GM23338 (cell line): ENCODE measurements around the gene POMT2. TPM values are rescaled to one million over a fixed set of nuclear protein-coding genes. Genes with fewer than 3 reads are reported as not detected.

Experiments used
- ATAC-seq: fragments of 200-7000 bp; cut with Tn5 transposase; 3 replicates; pipeline ENCODE4 v1.9.1; 2020
- DNase-seq: peaks from one replicate; pipeline ENCODE4 v3.0.0-alpha.2; 2015; ENCODE audit warnings: low spot score
- H2AFZ ChIP-seq: fragments of 200-600 bp; sonication (generic); 2 replicates; pipeline ENCODE4 v1.8.0; 2016; ENCODE audit warnings: antibody characterized with exemption, mild to moderate bottlenecking, moderate library complexity
- H3F3A ChIP-seq: fragments of 200-600 bp; sonication (generic); replicated peaks from 2 replicates; pipeline ENCODE4 v1.8.0; 2017; ENCODE audit warnings: antibody characterized with exemption, mixed run types, low read depth
- H3K27ac ChIP-seq: fragments of 200-600 bp; sonication (generic); 2 replicates; pipeline ENCODE4 v1.6.1; 2016; ENCODE audit warnings: low read depth
- H3K27me3 ChIP-seq: fragments of 200-600 bp; sonication (generic); 2 replicates; pipeline ENCODE4 v1.8.0; 2016; ENCODE audit warnings: mild to moderate bottlenecking, mixed run types, moderate library complexity; ENCODE audit not compliant: insufficient read depth
- H3K36me3 ChIP-seq: fragments of 200-600 bp; sonication (generic); 2 replicates; pipeline ENCODE4 v1.8.0; 2016; ENCODE audit warnings: mild to moderate bottlenecking; ENCODE audit not compliant: insufficient read depth
- H3K4me1 ChIP-seq: fragments of 200-600 bp; sonication (generic); 2 replicates; pipeline ENCODE4 v1.8.0; 2016; ENCODE audit warnings: mild to moderate bottlenecking, moderate library complexity; ENCODE audit not compliant: insufficient read depth
- H3K4me2 ChIP-seq: fragments of 200-600 bp; sonication (generic); 2 replicates; pipeline ENCODE4 v1.7.1; 2017; ENCODE audit warnings: mixed run types
- H3K4me3 ChIP-seq: fragments of 200-600 bp; sonication (generic); 2 replicates; pipeline ENCODE4 v1.6.1; 2016; ENCODE audit warnings: mixed run types
- H3K79me2 ChIP-seq: fragments of 200-600 bp; sonication (generic); replicated peaks from 2 replicates; pipeline ENCODE4 v1.8.0; 2017; ENCODE audit warnings: mild to moderate bottlenecking; ENCODE audit not compliant: insufficient read depth
- H3K9me2 ChIP-seq: fragments of 200-600 bp; sonication (generic); 2 replicates; pipeline ENCODE4 v1.8.0; 2017; ENCODE audit not compliant: insufficient read depth
- H4K20me1 ChIP-seq: fragments of 200-600 bp; sonication (generic); replicated peaks from 2 replicates; pipeline ENCODE4 v1.8.0; 2017; ENCODE audit warnings: mild to moderate bottlenecking; ENCODE audit not compliant: insufficient read depth
- H3K27ac Mint-ChIP-seq: 2 replicates; pipeline ENCODE4 v1.8.0; 2020; ENCODE audit warnings: inconsistent platforms, mild to moderate bottlenecking, moderate library complexity, mixed read lengths
- H3K27me3 Mint-ChIP-seq: 3 replicates; pipeline ENCODE4 v1.8.0; 2022; ENCODE audit warnings: low read depth, mild to moderate bottlenecking, moderate library complexity, mixed read lengths, inconsistent platforms; ENCODE audit not compliant: insufficient read depth, poor library complexity
- H3K36me3 Mint-ChIP-seq: 3 replicates; pipeline ENCODE4 v1.8.0; 2021; ENCODE audit warnings: low read depth, mild to moderate bottlenecking, inconsistent platforms, moderate library complexity, mixed read lengths
- H3K4me1 Mint-ChIP-seq: 3 replicates; pipeline ENCODE4 v1.8.0; 2020; ENCODE audit warnings: mild to moderate bottlenecking, inconsistent platforms, mixed read lengths
- H3K4me3 Mint-ChIP-seq: 3 replicates; pipeline ENCODE4 v1.8.0; 2021; ENCODE audit warnings: moderate library complexity, mild to moderate bottlenecking, inconsistent platforms, mixed read lengths
- H3K9me3 Mint-ChIP-seq: 3 replicates; pipeline ENCODE4 v1.8.0; 2020; ENCODE audit warnings: moderate library complexity, mild to moderate bottlenecking, inconsistent platforms, mixed read lengths
- EZH2 ChIP-seq: fragments of 200-600 bp; sonication (generic); IDR thresholded peaks from one replicate; pipeline ENCODE4 v1.8.0; 2017; ENCODE audit warnings: antibody characterized with exemption, mild to moderate bottlenecking, low read depth; ENCODE audit not compliant: unreplicated experiment
- ZNF114 ChIP-seq: fragments of 250-450 bp; sonication (Bioruptor Pico); IDR thresholded peaks from 2 replicates; pipeline ENCODE4 v1.5.0; 2020; ENCODE audit warnings: mild to moderate bottlenecking, moderate library complexity
- ZNF331 ChIP-seq: fragments of 250-450 bp; sonication (Bioruptor Pico); IDR thresholded peaks from 2 replicates; pipeline ENCODE4 v1.5.0; 2020; ENCODE audit warnings: low read depth, mild to moderate bottlenecking, moderate library complexity
- polyA plus RNA-seq: library from polyadenylated mRNA; unstranded; fragments of >200 nt; fragmentation: Nextera tagmentation; extraction: Ambion mirVana; gene quantifications from 2 replicates; pipeline ENCODE4 v1.2.1, GENCODE V29; 2016
- total RNA-seq: library from RNA; depleted of rRNA; stranded (reverse); fragments of >200 nt; shearing (Covaris generic); gene quantifications from 2 replicates; pipeline ENCODE4 v1.2.3, GENCODE V29; 2014
- TF ChIP-seq, protein P1 (sequence below): IDR thresholded peaks from one replicate; pipeline ENCODE4 v1.6.1; 2018; ENCODE audit warnings: antibody characterized with exemption; ENCODE audit not compliant: unreplicated experiment
- TF ChIP-seq, protein P2 (sequence below): fragments of 250-450 bp; sonication (Bioruptor Pico); IDR thresholded peaks from 2 replicates; pipeline ENCODE4 v1.5.0; 2020; ENCODE audit warnings: mild to moderate bottlenecking, moderate library complexity
- TF ChIP-seq, protein P3 (sequence below), 2 experiments: fragments of 200-600 bp in 1 of 2; sonication (generic) in 1 of 2; conservative IDR thresholded peaks; 2 replicates each; pipeline versions ENCODE4 v1.5.1 to v1.6.1; 2016 to 2017; ENCODE audit warnings: antibody characterized with exemption in 2 of 2, low read depth in 2 of 2, mild to moderate bottlenecking in 2 of 2, moderate library complexity in 1 of 2

Gene POMT2
- total and polyA plus RNA-seq, 2 experiments from 2014 or later, result 24.3 to 29.9 TPM

- H3K27ac Mint-ChIP-seq, result no peak overlapping the region
- Histone ChIP-seq H3K4me2 (no peak overlapping the region), H3K27ac (no peak overlapping the region), H3K4me1 (no peaks in the 10 kb centered on the region), H2AFZ (no peak overlapping the region), H3K4me3 (no peak overlapping the region), H4K20me1 (no peaks in the 10 kb centered on the region; the same call in 1 of the 2 replicates), H3K36me3 (no peaks in the 10 kb centered on the region; the same call in 1 of the 2 replicates), H3K79me2 (no peaks in the 10 kb centered on the region), H3K27me3 (no peaks in the 10 kb centered on the region), H3F3A (no peaks in the 10 kb centered on the region; the same call in 1 of the 2 replicates), H3K9me2 (no peaks in the 10 kb centered on the region)
- DNase-seq (peak; percentile 97), ATAC-seq (peak; percentile 94)
- peaks cover 2% of the 10 kb centered on the region; the same call in 1 of the 3 replicates for H3K4me1 Mint-ChIP-seq
- H3K27me3 Mint-ChIP-seq, result peaks cover 1% of the 10 kb centered on the region
- no peaks in the 10 kb centered on the region; the same call in 2 of the 3 replicates for H3K9me3 Mint-ChIP-seq
- TF ChIP-seq ZNF114 (CRISPR knock-in tag) (no peak), ZNF331 (no peak), EZH2 (no peak)
- TF ChIP-seq, protein P1, sequence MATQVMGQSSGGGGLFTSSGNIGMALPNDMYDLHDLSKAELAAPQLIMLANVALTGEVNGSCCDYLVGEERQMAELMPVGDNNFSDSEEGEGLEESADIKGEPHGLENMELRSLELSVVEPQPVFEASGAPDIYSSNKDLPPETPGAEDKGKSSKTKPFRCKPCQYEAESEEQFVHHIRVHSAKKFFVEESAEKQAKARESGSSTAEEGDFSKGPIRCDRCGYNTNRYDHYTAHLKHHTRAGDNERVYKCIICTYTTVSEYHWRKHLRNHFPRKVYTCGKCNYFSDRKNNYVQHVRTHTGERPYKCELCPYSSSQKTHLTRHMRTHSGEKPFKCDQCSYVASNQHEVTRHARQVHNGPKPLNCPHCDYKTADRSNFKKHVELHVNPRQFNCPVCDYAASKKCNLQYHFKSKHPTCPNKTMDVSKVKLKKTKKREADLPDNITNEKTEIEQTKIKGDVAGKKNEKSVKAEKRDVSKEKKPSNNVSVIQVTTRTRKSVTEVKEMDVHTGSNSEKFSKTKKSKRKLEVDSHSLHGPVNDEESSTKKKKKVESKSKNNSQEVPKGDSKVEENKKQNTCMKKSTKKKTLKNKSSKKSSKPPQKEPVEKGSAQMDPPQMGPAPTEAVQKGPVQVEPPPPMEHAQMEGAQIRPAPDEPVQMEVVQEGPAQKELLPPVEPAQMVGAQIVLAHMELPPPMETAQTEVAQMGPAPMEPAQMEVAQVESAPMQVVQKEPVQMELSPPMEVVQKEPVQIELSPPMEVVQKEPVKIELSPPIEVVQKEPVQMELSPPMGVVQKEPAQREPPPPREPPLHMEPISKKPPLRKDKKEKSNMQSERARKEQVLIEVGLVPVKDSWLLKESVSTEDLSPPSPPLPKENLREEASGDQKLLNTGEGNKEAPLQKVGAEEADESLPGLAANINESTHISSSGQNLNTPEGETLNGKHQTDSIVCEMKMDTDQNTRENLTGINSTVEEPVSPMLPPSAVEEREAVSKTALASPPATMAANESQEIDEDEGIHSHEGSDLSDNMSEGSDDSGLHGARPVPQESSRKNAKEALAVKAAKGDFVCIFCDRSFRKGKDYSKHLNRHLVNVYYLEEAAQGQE, result no peak
- TF ChIP-seq, protein P2, sequence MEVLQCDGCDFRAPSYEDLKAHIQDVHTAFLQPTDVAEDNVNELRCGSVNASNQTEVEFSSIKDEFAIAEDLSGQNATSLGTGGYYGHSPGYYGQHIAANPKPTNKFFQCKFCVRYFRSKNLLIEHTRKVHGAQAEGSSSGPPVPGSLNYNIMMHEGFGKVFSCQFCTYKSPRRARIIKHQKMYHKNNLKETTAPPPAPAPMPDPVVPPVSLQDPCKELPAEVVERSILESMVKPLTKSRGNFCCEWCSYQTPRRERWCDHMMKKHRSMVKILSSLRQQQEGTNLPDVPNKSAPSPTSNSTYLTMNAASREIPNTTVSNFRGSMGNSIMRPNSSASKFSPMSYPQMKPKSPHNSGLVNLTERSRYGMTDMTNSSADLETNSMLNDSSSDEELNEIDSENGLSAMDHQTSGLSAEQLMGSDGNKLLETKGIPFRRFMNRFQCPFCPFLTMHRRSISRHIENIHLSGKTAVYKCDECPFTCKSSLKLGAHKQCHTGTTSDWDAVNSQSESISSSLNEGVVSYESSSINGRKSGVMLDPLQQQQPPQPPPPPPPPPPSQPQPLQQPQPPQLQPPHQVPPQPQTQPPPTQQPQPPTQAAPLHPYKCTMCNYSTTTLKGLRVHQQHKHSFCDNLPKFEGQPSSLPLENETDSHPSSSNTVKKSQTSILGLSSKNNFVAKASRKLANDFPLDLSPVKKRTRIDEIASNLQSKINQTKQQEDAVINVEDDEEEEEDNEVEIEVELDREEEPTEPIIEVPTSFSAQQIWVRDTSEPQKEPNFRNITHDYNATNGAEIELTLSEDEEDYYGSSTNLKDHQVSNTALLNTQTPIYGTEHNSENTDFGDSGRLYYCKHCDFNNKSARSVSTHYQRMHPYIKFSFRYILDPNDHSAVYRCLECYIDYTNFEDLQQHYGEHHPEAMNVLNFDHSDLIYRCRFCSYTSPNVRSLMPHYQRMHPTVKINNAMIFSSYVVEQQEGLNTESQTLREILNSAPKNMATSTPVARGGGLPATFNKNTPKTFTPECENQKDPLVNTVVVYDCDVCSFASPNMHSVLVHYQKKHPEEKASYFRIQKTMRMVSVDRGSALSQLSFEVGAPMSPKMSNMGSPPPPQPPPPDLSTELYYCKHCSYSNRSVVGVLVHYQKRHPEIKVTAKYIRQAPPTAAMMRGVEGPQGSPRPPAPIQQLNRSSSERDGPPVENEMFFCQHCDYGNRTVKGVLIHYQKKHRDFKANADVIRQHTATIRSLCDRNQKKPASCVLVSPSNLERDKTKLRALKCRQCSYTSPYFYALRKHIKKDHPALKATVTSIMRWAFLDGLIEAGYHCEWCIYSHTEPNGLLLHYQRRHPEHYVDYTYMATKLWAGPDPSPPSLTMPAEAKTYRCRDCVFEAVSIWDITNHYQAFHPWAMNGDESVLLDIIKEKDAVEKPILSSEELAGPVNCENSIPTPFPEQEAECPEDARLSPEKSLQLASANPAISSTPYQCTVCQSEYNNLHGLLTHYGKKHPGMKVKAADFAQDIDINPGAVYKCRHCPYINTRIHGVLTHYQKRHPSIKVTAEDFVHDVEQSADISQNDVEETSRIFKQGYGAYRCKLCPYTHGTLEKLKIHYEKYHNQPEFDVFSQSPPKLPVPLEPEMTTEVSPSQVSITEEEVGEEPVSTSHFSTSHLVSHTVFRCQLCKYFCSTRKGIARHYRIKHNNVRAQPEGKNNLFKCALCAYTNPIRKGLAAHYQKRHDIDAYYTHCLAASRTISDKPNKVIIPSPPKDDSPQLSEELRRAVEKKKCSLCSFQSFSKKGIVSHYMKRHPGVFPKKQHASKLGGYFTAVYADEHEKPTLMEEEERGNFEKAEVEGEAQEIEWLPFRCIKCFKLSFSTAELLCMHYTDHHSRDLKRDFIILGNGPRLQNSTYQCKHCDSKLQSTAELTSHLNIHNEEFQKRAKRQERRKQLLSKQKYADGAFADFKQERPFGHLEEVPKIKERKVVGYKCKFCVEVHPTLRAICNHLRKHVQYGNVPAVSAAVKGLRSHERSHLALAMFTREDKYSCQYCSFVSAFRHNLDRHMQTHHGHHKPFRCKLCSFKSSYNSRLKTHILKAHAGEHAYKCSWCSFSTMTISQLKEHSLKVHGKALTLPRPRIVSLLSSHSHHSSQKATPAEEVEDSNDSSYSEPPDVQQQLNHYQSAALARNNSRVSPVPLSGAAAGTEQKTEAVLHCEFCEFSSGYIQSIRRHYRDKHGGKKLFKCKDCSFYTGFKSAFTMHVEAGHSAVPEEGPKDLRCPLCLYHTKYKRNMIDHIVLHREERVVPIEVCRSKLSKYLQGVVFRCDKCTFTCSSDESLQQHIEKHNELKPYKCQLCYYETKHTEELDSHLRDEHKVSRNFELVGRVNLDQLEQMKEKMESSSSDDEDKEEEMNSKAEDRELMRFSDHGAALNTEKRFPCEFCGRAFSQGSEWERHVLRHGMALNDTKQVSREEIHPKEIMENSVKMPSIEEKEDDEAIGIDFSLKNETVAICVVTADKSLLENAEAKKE, result no peak
- TF ChIP-seq, protein P3, sequence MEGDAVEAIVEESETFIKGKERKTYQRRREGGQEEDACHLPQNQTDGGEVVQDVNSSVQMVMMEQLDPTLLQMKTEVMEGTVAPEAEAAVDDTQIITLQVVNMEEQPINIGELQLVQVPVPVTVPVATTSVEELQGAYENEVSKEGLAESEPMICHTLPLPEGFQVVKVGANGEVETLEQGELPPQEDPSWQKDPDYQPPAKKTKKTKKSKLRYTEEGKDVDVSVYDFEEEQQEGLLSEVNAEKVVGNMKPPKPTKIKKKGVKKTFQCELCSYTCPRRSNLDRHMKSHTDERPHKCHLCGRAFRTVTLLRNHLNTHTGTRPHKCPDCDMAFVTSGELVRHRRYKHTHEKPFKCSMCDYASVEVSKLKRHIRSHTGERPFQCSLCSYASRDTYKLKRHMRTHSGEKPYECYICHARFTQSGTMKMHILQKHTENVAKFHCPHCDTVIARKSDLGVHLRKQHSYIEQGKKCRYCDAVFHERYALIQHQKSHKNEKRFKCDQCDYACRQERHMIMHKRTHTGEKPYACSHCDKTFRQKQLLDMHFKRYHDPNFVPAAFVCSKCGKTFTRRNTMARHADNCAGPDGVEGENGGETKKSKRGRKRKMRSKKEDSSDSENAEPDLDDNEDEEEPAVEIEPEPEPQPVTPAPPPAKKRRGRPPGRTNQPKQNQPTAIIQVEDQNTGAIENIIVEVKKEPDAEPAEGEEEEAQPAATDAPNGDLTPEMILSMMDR (conservative IDR thresholded peaks at IDR 0.05; ENCODE audit: low read depth in 2 of 2), result peak; percentile 94 to 97
- H3K36me3 Mint-ChIP-seq, result peaks cover 16% of the 10 kb centered on the region
- H3K4me3 Mint-ChIP-seq, result no peak overlapping the region
Observed at GRCh38 chr14:77301103-77301502, 19.6 kb downstream of the POMT2 start.
